Stimulated activated CD4-positive, alpha-beta T cell treated with anti-CD3 and anti-CD28 coated beads, Interleukin-12 subunit alpha, Interleukin-12 subunit beta, amount 100 ng/mL, for 48 hours (primary cell): ENCODE measurements around the gene MME.

Source experiments
- DNase-seq, 3 donors: peaks; one replicate each; pipeline ENCODE4 v3.0.0-alpha.2; 2020; ENCODE audit warnings: low read depth in 2 of 3, low spot score in 1 of 3

The MME gene

DNA sequence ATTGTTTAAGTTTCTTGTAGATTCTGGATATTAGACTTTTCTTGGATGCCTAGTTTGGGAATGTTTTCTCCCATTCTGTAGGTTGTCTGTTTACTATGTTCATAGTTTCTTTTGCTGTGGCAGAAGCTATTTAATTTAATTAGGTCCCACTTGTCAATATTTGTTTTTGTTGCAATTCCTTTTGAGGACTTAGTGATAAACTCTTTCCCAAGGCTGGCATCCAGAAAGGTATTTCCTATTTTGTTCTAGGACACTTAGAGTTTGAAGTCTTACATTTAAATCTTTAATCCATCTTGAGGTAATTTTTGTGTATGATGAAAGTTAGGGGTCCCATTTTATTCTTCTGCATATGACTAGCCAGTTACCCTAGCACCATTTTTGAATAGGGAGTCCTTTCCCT, 54.9 kb downstream of the MME start:
- DNase-seq: no peak

DNA sequence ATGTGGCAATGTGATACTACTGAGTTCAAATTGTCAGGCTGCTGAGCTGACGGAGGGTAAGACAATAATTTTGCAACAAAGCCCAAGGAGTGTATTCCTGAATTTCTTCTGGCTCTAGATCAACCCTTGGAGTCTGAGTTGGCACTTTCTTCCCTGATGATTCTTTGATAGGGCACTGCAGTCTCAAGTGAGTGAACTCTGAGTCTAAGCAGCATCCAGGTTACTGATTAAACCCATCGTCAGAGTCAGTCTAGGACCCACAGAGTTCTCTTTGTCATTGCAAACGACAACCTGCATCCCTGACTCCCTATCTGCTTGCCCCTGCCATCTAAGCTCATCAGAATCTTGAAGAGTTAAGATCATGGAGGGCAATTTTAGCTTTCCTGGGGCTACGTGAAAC, 58.6 kb downstream of the MME start:
- no peak for DNase-seq

DNA sequence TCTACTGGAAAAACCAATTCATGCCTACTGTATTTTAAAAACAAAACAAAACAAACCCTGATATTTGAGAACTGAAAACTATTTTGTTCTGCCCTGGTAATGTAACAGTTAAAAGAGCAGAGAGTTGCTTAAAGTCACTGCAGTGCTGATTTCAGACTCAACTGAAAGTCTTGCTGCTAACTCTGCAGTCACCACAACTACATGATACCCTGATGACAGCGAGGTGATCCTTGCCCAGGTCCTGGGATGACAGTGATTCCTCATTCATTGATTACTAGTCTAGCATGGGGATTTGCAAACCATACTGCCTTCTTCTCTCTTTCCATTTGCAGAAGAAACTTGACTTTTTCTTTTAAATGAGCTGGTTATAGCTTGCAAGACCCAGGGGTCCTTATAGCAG, 67.5 kb downstream of the MME start:
- no peak for DNase-seq

DNA sequence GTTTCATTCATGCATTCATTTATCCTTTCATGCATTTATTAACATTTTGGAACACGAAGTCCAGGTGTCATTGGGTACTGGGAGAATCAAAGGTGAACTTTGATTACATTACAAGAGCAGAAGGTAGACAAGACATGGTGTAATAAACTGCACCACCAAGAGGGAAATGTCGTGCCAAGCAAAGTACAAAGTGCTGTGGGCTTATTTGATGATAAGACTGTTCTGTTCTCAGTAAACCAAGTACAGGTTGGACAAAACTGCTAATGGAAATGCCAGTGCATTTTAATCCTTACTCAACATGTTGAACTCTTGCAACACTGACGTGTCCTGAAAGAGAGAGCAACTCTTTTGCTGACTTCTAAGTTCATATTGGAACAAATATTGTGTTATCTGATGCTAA, 69.4 kb downstream of the MME start:
- no peak for DNase-seq

DNA sequence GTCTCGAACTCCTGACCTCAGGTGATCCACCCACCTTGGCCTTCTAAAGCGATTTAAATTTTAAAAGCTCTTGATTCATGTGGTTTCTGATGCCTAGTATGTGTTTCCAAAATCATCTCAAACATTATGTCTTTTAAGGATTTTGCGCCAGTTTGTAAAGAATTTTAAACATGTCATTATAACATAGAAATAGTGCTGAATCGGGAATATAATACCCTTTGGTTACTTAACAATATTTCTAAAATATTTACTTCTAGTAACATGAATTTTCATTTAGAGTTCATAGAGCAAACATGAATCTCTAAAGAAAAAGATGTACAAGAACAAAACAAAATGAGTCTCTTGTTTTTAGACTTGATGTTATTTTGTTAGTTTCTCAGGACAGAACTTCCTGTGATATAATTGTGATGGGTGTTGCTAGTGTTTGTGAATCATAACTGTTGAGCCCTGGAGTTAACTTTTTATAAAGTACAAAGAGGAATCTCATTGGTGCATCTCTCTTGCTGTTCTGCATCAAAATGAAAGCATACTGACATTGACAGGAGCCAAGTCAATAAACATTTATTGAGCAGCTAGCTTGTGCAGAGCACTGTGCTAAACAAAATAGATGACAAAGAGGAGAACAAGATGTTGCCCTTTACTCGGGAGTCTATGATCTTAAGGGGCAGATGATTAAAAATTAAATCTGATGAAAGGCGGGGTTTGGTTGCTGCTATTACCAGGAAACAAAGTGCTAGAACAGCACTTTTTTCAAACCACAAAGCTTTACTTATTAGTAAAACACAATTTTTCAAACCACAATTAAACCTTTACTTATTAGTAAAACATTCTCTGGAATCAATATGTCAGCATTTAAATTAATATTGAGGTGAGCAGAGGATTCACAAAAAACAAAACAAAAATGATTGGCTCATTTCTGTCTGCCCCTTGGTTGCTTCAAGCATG, 73.4 kb downstream of the MME start:
- no peak for DNase-seq

DNA sequence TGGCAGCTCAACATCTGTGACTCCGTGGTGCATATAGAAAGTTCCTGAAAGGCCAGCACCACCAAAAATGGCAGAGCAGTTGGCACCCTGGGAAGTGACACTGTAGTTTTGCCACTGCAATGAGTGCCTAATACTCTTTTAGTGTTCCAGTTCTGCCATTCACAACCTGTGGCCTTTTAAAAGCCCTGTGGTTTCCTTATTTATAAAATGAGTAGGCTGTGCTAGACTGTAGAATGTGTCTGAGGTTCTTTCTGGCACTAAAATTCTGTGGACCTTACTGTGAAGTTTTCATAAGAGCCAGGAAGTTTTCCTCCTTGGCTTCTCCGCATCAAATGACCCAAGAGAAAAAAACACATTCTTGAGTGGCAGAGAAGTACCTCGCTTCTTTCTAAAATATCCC, 74.1 kb downstream of the MME start:
- DNase-seq: no peak

DNA sequence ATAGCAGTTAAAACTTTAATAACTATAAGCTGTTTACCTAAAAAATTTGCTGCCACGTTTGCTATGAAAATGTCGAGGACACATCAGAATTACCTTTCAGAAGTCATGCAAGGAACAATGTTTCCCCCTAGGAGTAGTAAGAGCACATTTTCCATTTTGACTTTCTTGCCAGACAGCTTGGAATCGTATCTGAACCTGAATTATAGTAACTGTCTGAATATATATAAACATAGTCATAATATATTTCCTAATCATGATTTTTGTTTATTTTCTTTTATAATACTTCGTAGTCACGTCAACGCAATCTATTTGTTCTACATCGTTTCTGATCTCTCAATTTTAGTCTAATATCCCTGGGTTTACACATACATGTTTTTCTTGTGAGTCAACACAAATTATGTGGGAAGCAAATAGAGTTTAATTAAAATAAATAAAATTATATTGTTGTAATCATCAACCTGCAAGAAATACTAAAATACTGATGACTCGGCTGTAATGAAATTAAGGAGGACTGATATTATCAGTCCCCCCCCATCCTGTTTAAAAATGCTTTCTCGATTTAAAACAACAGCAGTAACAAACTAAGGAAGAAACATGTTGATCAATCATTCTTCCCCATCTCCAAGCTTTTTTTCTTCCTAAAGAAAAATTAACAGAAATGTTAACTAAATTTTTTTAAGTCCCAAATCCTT, 78.4 kb downstream of the MME start:
- DNase-seq: no peak

DNA sequence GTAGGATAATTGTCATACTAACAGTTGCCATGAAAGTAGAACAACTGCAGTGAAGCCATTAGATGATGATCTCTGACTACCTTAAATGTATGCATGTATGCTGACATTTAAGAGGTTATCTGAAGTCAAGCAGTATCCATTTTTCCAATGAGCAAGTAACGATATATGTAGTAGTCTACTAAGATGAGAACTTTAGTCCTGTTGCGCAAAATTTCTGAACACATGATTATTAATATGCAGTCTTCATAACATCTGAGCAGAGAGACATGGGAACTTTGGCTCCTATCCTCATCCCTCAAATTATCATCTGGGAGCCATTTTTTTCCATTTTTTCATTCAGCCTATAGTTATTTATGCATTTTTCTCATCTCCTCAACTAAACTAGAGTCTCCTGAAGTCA, 79.2 kb downstream of the MME start:
- no peak for DNase-seq

DNA sequence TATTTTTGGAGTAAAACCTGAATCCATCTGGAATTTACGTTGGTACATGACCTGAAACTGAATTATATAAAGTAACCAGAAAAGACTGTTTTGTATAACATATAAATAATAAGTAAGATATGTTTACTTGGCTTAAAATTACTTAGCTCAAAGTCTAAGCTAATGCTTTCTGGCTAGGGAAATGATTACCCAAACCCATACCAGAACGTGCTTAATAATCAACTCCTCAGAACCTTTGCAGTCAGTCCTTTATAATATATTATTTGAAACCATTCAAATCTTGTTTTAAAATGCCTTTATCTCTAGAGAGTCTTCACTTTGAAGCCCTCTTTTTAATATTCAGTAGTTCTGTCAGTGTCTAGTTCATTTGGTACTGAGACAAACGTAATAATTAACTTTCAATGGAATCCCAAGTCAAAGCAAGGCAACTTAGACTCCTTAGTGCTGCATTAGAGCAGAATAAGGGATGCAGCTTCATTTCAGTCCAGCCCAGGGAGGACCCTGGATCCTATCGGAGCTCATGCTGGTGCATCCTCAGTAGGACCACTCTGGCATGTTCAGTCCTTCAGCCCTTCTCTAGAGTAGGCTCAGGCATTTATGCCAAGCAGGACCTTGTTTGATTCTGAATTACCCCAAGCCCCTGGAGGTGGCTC, 81.6 kb downstream of the MME start:
- DNase-seq: no peak

DNA sequence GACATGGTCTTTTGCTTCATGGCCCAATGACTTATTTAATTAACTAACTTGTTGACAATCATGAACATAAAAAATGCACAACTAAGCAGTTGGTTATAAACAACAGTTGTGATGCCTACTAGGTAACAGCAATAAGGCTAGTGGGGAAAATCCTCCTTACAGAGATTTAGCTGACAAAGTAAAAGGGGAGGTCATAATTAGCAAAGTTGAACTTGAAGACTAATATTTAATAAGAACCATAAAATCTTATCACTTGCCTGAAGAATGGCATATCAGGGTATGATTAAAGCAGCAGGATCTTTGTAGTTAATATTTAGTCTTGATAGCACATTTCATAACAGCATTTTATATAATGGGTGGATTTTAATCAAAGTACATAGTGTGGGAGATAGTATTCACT, 84.2 kb downstream of the MME start:
- no peak for DNase-seq

DNA sequence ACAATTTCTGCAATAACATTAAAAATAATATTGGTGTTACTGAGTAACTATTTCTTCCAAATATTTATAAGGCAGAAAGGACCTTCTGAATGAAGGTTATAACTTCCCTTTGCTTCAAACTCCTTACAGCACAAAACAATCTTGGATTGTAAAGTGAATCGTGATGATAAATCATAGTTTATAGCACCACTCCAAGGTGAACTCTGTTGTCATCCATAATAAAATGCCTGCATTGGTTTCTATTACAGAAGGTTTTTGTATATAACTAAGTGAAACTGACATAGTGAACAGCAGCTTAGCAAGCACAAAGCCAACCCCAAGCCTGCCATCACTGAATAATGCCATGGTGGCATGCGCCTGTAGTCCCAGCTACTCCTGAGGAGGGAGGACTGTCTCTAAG, 86.3 kb downstream of the MME start:
- DNase-seq: no peak

DNA sequence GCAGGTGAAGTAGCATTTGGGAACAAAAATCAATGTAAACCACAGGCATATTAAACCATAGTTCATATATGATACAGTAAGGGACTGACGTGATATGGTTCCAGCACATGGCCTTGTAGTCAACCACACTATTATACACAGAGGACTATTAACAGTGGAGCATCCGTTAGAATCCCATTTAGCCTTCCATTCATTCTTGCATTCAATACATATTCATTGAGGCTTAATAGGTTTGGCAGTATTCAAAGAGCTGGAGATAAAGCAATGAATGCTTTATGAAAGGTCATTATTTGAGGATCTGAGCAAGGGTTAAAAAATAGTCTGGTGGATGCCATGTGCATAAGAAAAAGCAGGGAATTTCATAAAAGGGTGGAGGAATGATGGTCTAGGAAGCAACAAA, 89.1 kb downstream of the MME start:
- DNase-seq: no peak

DNA sequence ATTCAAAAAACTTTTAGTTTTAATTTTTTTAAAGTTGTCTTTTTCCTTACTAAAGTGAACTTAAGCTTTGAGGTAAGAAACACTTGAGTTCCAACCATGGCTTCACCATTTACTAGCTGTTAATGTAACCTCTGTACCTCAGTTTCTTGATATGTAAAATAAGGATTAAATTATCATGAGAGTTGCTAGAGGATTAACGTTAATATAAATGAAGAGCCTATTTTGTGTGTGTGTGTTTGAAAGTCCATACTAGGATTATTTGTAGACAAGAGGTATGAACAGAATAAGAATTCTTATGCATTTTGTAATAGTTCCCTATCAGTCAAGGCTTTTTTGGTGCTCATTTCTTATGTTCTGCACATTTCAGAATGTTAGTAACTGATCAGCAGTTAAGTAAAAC, 93.7 kb downstream of the MME start:
- no peak for DNase-seq

DNA sequence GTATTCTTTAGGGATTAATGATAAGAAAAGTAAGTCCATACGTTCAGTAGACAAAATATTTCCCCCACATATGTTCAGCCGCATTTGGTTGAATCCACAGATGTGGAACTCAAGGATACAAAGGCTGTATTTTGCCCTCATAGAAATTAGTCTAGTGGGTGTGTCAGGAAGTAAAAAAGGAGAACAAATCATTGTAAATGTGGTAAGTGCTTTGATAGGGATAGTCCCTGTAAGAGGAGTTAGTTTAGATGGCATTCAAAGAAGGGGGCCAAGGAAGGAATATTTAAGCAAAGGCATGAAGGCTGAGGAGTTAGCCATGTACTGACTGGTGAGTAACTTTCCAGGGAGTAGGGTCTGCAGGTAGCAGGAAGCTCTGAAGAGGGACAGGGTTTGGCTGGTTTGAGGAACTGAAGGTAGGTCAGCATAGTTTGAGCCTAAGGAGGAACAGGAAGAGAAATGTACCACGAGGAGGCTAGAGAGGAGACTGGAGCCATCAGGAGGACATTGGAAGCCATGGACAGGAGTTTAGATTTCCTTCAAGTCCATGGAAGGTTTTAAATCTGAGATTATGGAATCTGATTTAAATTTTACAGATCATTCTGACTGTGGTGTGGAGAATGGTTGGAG, 98.8 kb downstream of the MME start:
- no peak for DNase-seq

DNA sequence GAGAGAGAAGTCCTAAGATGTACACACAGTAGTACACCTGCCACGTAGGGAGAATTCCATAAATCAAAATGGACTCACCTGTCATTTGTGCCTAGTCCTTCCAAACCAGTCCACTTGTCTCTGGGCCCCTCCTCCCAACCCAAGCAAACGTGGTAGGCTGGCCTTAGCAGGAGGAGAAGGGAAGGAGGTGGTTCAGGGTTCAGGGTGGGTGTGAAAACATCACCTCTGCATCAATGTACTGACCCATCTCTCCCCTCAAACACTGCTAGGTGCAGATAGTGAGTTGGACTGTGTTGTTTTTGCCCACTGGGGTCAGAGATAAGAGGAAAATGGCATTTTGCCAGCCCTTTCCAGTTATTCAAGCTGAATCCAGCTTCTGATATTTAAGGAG, 99.3 kb downstream of the MME start:
- no peak for DNase-seq

DNA sequence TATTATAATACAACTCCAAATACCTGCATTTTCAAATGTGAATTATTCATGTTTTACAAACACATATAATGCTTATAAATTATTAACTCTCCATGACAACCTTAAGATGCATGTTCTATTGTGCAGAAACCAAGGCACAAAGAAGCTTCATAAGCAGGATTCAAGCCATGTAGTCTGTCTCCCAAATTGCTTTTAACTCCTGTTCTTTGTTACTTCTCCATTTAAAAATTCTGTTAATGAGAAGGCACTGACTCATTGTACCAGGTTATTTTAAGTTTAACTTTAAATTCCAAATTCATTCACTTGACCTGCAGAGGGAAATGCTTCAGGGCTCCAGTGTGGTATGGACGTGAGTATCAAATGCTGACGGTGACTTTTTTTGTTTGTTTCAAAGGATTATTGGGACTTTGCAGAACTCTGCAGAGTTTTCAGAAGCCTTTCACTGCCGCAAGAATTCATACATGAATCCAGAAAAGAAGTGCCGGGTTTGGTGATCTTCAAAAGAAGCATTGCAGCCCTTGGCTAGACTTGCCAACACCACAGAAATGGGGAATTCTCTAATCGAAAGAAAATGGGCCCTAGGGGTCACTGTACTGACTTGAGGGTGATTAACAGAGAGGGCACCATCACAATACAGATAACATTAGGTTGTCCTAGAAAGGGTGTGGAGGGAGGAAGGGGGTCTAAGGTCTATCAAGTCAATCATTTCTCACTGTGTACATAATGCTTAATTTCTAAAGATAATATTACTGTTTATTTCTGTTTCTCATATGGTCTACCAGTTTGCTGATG, 100.0 kb downstream of the MME start:
- no peak for DNase-seq

DNA sequence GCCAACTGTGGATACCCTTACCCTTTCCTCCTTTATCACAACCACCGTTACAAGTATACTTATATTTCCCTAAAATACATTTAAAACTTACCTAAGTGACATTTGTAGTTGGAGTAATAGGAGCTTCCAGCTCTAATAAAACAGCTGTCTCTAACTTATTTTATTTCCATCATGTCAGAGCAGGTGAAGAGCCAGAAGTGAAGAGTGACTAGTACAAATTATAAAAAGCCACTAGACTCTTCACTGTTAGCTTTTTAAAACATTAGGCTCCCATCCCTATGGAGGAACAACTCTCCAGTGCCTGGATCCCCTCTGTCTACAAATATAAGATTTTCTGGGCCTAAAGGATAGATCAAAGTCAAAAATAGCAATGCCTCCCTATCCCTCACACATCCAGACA, 102.3 kb downstream of the MME start:
- no peak for DNase-seq

DNA sequence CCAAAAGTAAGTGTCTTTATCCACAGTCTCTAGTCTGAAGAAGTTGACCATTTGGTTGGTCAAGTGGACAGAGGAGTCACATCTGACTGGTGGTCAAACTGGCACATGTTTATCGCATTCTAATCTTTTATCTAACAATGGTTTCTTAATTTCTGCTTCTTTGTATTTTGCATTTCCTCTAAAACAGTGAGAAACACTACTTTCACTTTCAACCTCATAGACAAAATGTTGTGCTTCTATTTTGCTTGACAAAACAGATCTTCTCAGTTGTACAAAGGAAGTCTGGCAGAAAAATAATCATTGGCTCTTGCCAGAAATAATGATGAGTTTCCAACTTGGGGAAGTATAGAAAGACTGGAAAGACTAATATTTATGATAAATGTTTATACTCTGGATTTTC, 103.9 kb downstream of the MME start:
- DNase-seq: no peak

DNA sequence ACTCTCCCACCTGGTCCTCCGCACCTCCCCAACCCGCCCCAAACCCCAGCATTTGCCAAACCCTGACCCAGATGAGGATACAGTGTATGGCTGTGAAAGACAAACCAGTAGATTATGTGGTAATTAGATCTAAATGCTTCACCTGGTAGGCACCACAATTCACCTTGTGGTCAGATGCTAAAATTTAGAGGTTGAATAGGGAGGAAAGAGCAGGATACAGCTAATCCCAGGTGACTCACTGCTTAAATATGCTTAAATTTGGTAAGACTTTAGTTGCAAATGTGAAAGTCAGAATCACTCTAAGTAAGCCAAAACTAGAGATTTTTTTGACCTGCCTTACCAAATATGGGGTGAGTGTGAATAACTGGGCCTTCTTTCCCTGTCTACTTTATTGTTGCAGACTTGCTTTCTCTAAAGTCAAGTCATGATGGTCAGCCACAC, 105.5 kb downstream of the MME start:
- no peak for DNase-seq

DNA sequence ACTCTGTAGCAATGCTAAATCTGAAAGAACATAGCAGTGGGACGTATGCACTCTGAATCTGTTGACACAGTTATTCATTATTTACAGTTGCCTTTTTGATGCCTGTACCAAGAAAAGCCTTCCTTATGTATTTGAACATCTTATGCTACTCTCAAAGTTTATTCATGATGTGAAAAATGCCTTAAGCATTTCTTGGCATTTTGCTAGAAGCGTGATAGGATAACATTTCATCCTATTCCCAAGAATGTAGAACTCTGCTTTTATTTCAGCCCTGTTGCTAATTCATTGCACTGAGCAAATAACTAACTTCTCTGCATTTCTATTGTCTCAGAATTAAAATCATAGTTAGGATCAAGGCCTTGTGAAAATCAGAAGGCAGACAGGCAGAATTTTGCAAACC, 107.9 kb downstream of the MME start:
- no peak for DNase-seq

DNA sequence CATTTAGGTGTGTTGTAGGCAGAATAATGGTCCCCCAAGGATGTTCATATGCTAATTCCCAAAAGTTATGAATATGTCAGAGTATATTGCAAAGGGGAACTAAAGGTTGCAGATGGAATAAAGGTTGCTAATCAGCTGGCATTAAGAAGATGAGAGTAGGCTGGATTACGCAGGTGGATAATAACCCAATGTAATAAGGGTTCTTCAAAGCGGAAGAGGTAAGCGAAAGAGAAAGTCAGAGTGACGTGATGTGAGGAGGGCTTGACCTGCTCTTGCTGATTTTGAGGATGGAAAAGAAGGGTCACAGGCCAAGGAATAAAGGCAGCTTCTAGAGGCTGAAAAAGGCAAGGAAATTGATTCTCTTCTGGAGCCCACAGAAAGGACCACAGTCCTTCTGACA, 109.4 kb downstream of the MME start:
- DNase-seq: no peak
